Liver (tissue), 9 donors: Measurements from ENCODE around the gene SRSF4. TPM values are rescaled to one million over a fixed set of nuclear protein-coding genes. Genes with fewer than 3 reads are reported as not detected.

Experiments used
- DNase-seq: peaks from one replicate; pipeline ENCODE4 v3.0.0-alpha.2; 2017; ENCODE audit warnings: low spot score
- H3K27ac ChIP-seq, 2 donors: one replicate each; pipeline ENCODE4 v1.7.0; 2013; ENCODE audit warnings: inconsistent platforms in 2 of 2, low read length in 2 of 2, control low read depth in 1 of 2, low read depth in 1 of 2, mild to moderate bottlenecking in 1 of 2
- H3K27me3 ChIP-seq, 4 donors: one replicate each; pipeline versions ENCODE4 v1.6.1 to v1.7.0; 2013; ENCODE audit warnings: low read length in 3 of 4, inconsistent platforms in 1 of 4, mild to moderate bottlenecking in 1 of 4, moderate library complexity in 1 of 4; ENCODE audit not compliant: control insufficient read depth in 4 of 4, insufficient read depth in 4 of 4
- H3K36me3 ChIP-seq, 4 donors: one replicate each; pipeline versions ENCODE4 v1.6.1 to v1.7.0; 2013; ENCODE audit warnings: low read length in 3 of 4, mild to moderate bottlenecking in 3 of 4, low read depth in 1 of 4, moderate library complexity in 1 of 4; ENCODE audit not compliant: control insufficient read depth in 4 of 4, insufficient read depth in 3 of 4
- H3K4me1 ChIP-seq, 4 donors: one replicate each; pipeline versions ENCODE4 v1.6.1 to v1.7.0; 2013; ENCODE audit warnings: low read length in 3 of 4, mild to moderate bottlenecking in 3 of 4, moderate library complexity in 1 of 4; ENCODE audit not compliant: control insufficient read depth in 4 of 4, insufficient read depth in 4 of 4
- H3K4me3 ChIP-seq, 3 donors: one replicate each; pipeline versions ENCODE4 v1.6.1 to v1.7.0; 2013; ENCODE audit warnings: low read length in 3 of 3, control low read depth in 1 of 3, low read depth in 1 of 3, mild to moderate bottlenecking in 1 of 3
- H3K9ac ChIP-seq, 2 donors: one replicate each; pipeline ENCODE4 v1.7.0; 2013; ENCODE audit warnings: low read length in 2 of 2, mild to moderate bottlenecking in 2 of 2, moderate library complexity in 2 of 2, control low read depth in 1 of 2, low read depth in 1 of 2
- H3K9me3 ChIP-seq, 4 donors: one replicate each; pipeline versions ENCODE4 v1.6.1 to v1.7.0; 2013; ENCODE audit warnings: low read length in 3 of 4; ENCODE audit not compliant: control insufficient read depth in 4 of 4
- ATF3 ChIP-seq: IDR thresholded peaks from 2 replicates; pipeline ENCODE4 v1.6.1; 2016; ENCODE audit warnings: antibody characterized with exemption
- CTCF ChIP-seq: fragments of 150-350 bp; IDR thresholded peaks from 2 replicates; pipeline ENCODE4 v1.5.1; 2017; ENCODE audit warnings: improper control_type of control experiment, low read depth, low read length; ENCODE audit not compliant: missing input control
- EGR1 ChIP-seq, 2 donors: IDR thresholded peaks; 2 replicates each; pipeline ENCODE4 v1.6.1; 2016 to 2018; ENCODE audit warnings: antibody characterized with exemption in 2 of 2, low read depth in 2 of 2
- FOXA1 ChIP-seq: IDR thresholded peaks from 2 replicates; pipeline ENCODE4 v1.6.1; 2016; ENCODE audit warnings: antibody characterized with exemption
- FOXA2 ChIP-seq: IDR thresholded peaks from 2 replicates; pipeline ENCODE4 v1.6.1; 2016; ENCODE audit warnings: antibody characterized with exemption
- GABPA ChIP-seq, 2 donors: IDR thresholded peaks in 1 of 2; conservative IDR thresholded peaks in 1 of 2; 2 replicates each; pipeline ENCODE4 v1.6.1; 2016; ENCODE audit warnings: antibody characterized with exemption in 2 of 2, mild to moderate bottlenecking in 1 of 2, moderate library complexity in 1 of 2
- HNF4A ChIP-seq, 2 donors: conservative IDR thresholded peaks; 2 replicates each; pipeline ENCODE4 v1.6.1; 2016; ENCODE audit warnings: antibody characterized with exemption in 2 of 2, mild to moderate bottlenecking in 2 of 2
- HNF4G ChIP-seq: IDR thresholded peaks from 2 replicates; pipeline ENCODE4 v1.6.1; 2016; ENCODE audit warnings: antibody characterized with exemption
- JUND ChIP-seq, 2 donors: IDR thresholded peaks; 2 replicates each; pipeline ENCODE4 v1.6.1; 2016; ENCODE audit warnings: antibody characterized with exemption in 2 of 2
- MAX ChIP-seq: IDR thresholded peaks from 2 replicates; pipeline ENCODE4 v1.6.1; 2016; ENCODE audit warnings: antibody characterized with exemption
- NR2F2 ChIP-seq: IDR thresholded peaks from 2 replicates; pipeline ENCODE4 v1.6.1; 2016; ENCODE audit warnings: antibody characterized with exemption
- RAD21 ChIP-seq, 2 donors: IDR thresholded peaks; 2 replicates each; pipeline ENCODE4 v1.6.1; 2016; ENCODE audit warnings: antibody characterized with exemption in 2 of 2, mild to moderate bottlenecking in 2 of 2
- RXRA ChIP-seq, 2 donors: IDR thresholded peaks; 2 replicates each; pipeline ENCODE4 v1.6.1; 2017 to 2018; ENCODE audit warnings: antibody characterized with exemption in 2 of 2, mild to moderate bottlenecking in 1 of 2
- SP1 ChIP-seq: IDR thresholded peaks from 2 replicates; pipeline ENCODE4 v1.6.1; 2018; ENCODE audit warnings: antibody characterized with exemption, mild to moderate bottlenecking
- TAF1 ChIP-seq: conservative IDR thresholded peaks from 2 replicates; pipeline ENCODE4 v1.6.1; 2016; ENCODE audit warnings: antibody characterized with exemption, mild to moderate bottlenecking
- YY1 ChIP-seq: IDR thresholded peaks from 2 replicates; pipeline ENCODE4 v1.6.1; 2016; ENCODE audit warnings: antibody characterized with exemption, mild to moderate bottlenecking
- WGBS: extraction: QIAGEN DNeasy Blood & Tissue Kit; methylation state at CpG from one replicate; pipeline ENCODE4 v1.1.7; 2013; 5-methylcytosine and 5-hydroxymethylcytosine counted together
- polyA plus RNA-seq, 2 donors: library from polyadenylated mRNA; stranded (reverse) in 1 of 2; unstranded in 1 of 2; fragments of 200-250 nt in 1 of 2; fragments of >200 nt in 1 of 2; fragmentation: Nextera tagmentation in 1 of 2; extraction: Ambion mirVana in 1 of 2; gene quantifications; one replicate each; pipeline versions ENCODE4 v1.2.1 to v1.2.3, GENCODE V29; 2013 to 2015
- total RNA-seq, 2 donors: library from RNA; depleted of rRNA; stranded (reverse); fragments of >200 nt; gene quantifications; one replicate each; pipeline ENCODE4 v1.2.3, GENCODE V29; 2014
- TF ChIP-seq, protein P1 (sequence below): IDR thresholded peaks from 2 replicates; pipeline ENCODE4 v1.6.1; 2016; ENCODE audit warnings: antibody characterized with exemption, mild to moderate bottlenecking
- TF ChIP-seq, protein P2 (sequence below): IDR thresholded peaks from 2 replicates; pipeline ENCODE4 v1.6.1; 2016; ENCODE audit warnings: antibody characterized with exemption
- donor health status: healthy.
- donor health status: healthy.
- donor health status: healthy.
- donor health status: healthy.
- donor health status: healthy.

The SRSF4 gene
- total and polyA plus RNA-seq, 4 donors: 24.0 to 45.8 (median 30.2) TPM

GRCh38 chr1:29183287-29183686 is 1.6 kb upstream of the SRSF4 start:
- Histone ChIP-seq H3K27me3 (no peaks in the 10 kb centered on the region), H3K4me1 (peaks cover 14 to 46% (median 22%) of the 10 kb centered on the region in 4 donors), H3K9me3 (no peaks in the 10 kb centered on the region), H3K9ac (no peak overlapping the region), H3K27ac (no peak overlapping the region), H3K4me3 (no peak overlapping the region), H3K36me3 (peaks cover 0 to 2% (median 0%) of the 10 kb centered on the region in 4 donors)
- 35% methylated on average over 1 of the region's 1 CpG for WGBS
- TF ChIP-seq ATF3: no peak
- DNase-seq: no peak

DNA sequence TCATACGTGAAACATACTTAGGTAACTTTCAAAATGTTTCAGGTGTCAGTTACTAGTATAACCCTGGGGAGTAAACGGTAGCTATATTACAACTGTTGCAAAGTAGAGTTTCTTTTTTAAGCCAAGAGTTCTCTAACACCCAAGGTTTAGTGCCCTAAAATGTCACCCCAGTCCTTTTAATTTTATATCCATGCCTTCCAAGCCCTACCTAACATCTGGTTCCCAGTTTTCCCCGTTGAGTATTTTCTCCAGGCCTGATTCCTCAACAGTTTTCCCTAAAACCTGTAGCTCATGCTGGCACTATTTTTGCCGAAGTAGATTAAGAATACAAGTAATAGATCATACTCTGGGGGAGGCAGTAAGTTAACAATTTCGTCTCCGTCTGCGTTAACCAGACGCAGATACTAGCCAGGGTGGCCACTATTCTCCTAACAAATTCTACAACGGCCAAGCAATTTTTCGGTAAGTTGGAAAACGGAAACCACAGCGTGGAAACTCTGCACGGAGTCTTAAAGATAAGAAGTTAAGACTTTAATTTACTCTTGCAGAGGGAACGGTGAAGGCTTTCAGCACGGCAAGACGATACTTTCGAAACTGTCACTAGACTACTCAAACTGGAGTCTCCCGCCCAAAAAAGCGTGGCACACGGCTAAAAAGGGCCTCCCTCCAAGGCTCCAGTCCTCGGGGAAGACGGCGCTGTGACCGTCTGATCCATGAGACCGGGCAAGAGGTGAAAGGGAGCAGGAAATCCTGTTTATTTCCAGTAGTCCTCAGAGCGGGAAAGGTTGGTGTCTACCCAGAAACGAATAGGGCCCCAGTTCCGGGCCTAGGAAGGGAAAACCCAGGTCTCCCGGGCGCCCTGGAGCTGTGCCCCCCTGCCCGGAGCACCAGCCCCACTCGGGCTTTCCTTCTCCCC is 945 bp downstream of the SRSF4 start:
- peaks cover 15 to 49% (median 39%) of the 10 kb centered on the region in 4 donors for H3K4me1 ChIP-seq
- under 1% methylated on average over 32 of the region's 32 CpGs for WGBS

More for the DNA sequence above, 945 bp downstream of the SRSF4 start:
- DNase-seq: no peak
- Histone ChIP-seq H3K27me3 (no peaks in the 10 kb centered on the region), H3K9me3 (no peaks in the 10 kb centered on the region), H3K4me3 (peak overlapping the region; percentile 87 to 99 (median 95)), H3K9ac (peak overlapping the region; percentile 99), H3K27ac (peak overlapping the region; percentile 100), H3K36me3 (peaks cover 0 to 2% (median 0%) of the 10 kb centered on the region in 4 donors)
- TF ChIP-seq RAD21 (IDR thresholded peaks at IDR 0.05) (no peak), HNF4G (no peak), SP1 (no peak), JUND (IDR thresholded peaks at IDR 0.05) (no peak), RXRA (IDR thresholded peaks at IDR 0.05) (peak in 1 of 2 donors; percentile 7), YY1 (no peak), CTCF (no peak), EGR1 (IDR thresholded peaks at IDR 0.05; ENCODE audit: low read depth in 2 of 2) (no peak), NR2F2 (peak; percentile 74), FOXA2 (no peak), HNF4A (conservative IDR thresholded peaks at IDR 0.05) (no peak), TAF1 (no peak), GABPA (IDR thresholded peaks at IDR 0.05 in 1 of 2, conservative IDR thresholded peaks at IDR 0.05 in 1 of 2) (peak in 1 of 2 donors; percentile 27), MAX (peak; percentile 20), ATF3 (no peak), FOXA1 (no peak)
- TF ChIP-seq, protein P1, sequence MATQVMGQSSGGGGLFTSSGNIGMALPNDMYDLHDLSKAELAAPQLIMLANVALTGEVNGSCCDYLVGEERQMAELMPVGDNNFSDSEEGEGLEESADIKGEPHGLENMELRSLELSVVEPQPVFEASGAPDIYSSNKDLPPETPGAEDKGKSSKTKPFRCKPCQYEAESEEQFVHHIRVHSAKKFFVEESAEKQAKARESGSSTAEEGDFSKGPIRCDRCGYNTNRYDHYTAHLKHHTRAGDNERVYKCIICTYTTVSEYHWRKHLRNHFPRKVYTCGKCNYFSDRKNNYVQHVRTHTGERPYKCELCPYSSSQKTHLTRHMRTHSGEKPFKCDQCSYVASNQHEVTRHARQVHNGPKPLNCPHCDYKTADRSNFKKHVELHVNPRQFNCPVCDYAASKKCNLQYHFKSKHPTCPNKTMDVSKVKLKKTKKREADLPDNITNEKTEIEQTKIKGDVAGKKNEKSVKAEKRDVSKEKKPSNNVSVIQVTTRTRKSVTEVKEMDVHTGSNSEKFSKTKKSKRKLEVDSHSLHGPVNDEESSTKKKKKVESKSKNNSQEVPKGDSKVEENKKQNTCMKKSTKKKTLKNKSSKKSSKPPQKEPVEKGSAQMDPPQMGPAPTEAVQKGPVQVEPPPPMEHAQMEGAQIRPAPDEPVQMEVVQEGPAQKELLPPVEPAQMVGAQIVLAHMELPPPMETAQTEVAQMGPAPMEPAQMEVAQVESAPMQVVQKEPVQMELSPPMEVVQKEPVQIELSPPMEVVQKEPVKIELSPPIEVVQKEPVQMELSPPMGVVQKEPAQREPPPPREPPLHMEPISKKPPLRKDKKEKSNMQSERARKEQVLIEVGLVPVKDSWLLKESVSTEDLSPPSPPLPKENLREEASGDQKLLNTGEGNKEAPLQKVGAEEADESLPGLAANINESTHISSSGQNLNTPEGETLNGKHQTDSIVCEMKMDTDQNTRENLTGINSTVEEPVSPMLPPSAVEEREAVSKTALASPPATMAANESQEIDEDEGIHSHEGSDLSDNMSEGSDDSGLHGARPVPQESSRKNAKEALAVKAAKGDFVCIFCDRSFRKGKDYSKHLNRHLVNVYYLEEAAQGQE: no peak
- TF ChIP-seq, protein P2, sequence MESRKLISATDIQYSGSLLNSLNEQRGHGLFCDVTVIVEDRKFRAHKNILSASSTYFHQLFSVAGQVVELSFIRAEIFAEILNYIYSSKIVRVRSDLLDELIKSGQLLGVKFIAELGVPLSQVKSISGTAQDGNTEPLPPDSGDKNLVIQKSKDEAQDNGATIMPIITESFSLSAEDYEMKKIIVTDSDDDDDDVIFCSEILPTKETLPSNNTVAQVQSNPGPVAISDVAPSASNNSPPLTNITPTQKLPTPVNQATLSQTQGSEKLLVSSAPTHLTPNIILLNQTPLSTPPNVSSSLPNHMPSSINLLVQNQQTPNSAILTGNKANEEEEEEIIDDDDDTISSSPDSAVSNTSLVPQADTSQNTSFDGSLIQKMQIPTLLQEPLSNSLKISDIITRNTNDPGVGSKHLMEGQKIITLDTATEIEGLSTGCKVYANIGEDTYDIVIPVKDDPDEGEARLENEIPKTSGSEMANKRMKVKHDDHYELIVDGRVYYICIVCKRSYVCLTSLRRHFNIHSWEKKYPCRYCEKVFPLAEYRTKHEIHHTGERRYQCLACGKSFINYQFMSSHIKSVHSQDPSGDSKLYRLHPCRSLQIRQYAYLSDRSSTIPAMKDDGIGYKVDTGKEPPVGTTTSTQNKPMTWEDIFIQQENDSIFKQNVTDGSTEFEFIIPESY: no peak
